IMR-90 (cell line): Measurements from ENCODE around the gene ALDH8A1. TPM values are rescaled to one million over a fixed set of nuclear protein-coding genes. Genes with fewer than 3 reads are reported as not detected.

Experiments used
- ATAC-seq: fragments of 200-7000 bp; cut with Tn5 transposase; 2 replicates; pipeline ENCODE4 v1.9.1; 2020; ENCODE audit warnings: low read depth, mild to moderate bottlenecking, moderate library complexity
- BruUV-seq: library from RNA; stranded (reverse); fragments of 400-500 nt; replicated peaks from 2 replicates; lab custom pipeline; 2021; lab: Mats Ljungman, UMichigan
- CTCF ChIA-PET: fragments of 300-600 bp; formaldehyde crosslinking; extraction: SDS; loops from one replicate; lab custom pipeline; 2021; ENCODE audit warnings: antibody characterized with exemption; lab: Yijun Ruan, JAX
- POLR2A ChIA-PET: fragments of 300-600 bp; sonication (Branson Sonifier 250); formaldehyde crosslinking; loops from one replicate; lab custom pipeline; 2022; ENCODE audit warnings: antibody characterized with exemption; ENCODE audit not compliant: unreplicated experiment; lab: Charles Lee
- DNase-seq: peaks from one replicate; pipeline ENCODE4 v3.0.0; 2013
- H2AFZ ChIP-seq: replicated peaks from 2 replicates; pipeline ENCODE3; 2013; ENCODE audit warnings: low read length, mild to moderate bottlenecking; ENCODE audit not compliant: poor library complexity
- H2AK5ac ChIP-seq: 2 replicates; pipeline ENCODE4 v1.6.1; 2013; ENCODE audit warnings: low read depth, low read length, inconsistent platforms
- H2AK9ac ChIP-seq: replicated peaks from 2 replicates; pipeline ENCODE3; 2013; ENCODE audit warnings: mild to moderate bottlenecking, low read depth, low read length, moderate library complexity; ENCODE audit not compliant: poor library complexity
- H2BK120ac ChIP-seq: 2 replicates; pipeline ENCODE4 v1.6.1; 2013; ENCODE audit warnings: low read depth, low read length, inconsistent platforms
- H2BK15ac ChIP-seq: 3 replicates; pipeline ENCODE4 v1.6.1; 2013; ENCODE audit warnings: low read depth, low read length, inconsistent platforms
- H2BK20ac ChIP-seq: 2 replicates; pipeline ENCODE4 v1.6.1; 2013; ENCODE audit warnings: low read depth, mild to moderate bottlenecking, inconsistent platforms, low read length, moderate library complexity
- H2BK5ac ChIP-seq: 2 replicates; pipeline ENCODE4 v1.6.1; 2013; ENCODE audit warnings: mild to moderate bottlenecking, low read depth, low read length, inconsistent platforms; ENCODE audit not compliant: poor library complexity, severe bottlenecking
- H3K14ac ChIP-seq: replicated peaks from 2 replicates; pipeline ENCODE4 v1.6.1; 2013; ENCODE audit warnings: low read depth, low read length, inconsistent platforms
- H3K18ac ChIP-seq: 2 replicates; pipeline ENCODE4 v1.6.1; 2013; ENCODE audit warnings: low read depth, low read length, control low read depth
- H3K23ac ChIP-seq: 2 replicates; pipeline ENCODE4 v1.6.1; 2013; ENCODE audit warnings: low read depth, low read length, inconsistent platforms
- H3K27ac ChIP-seq: 2 replicates; pipeline ENCODE4 v1.5.1; 2013; ENCODE audit warnings: mild to moderate bottlenecking, control low read depth, low read length; ENCODE audit not compliant: insufficient read depth
- H3K27me3 ChIP-seq: 2 replicates; pipeline ENCODE4 v1.6.1; 2013; ENCODE audit warnings: low read length; ENCODE audit not compliant: control insufficient read depth, insufficient read depth
- H3K36me3 ChIP-seq: 2 replicates; pipeline ENCODE4 v1.6.1; 2013; ENCODE audit warnings: low read length, mixed read lengths; ENCODE audit not compliant: control insufficient read depth, insufficient read depth
- H3K4ac ChIP-seq: 2 replicates; pipeline ENCODE4 v1.6.1; 2013; ENCODE audit warnings: low read depth, low read length, inconsistent platforms
- H3K4me1 ChIP-seq: 2 replicates; pipeline ENCODE4 v1.6.1; 2013; ENCODE audit warnings: low read length, mixed read lengths; ENCODE audit not compliant: control insufficient read depth, insufficient read depth
- H3K4me2 ChIP-seq: 2 replicates; pipeline ENCODE4 v1.6.1; 2013; ENCODE audit warnings: low read depth, mild to moderate bottlenecking, control low read depth, low read length, moderate library complexity
- H3K4me3 ChIP-seq: 2 replicates; pipeline ENCODE4 v1.5.1; 2013; ENCODE audit warnings: low read depth, mild to moderate bottlenecking, control low read depth, low read length, moderate library complexity; ENCODE audit not compliant: insufficient read depth
- H3K56ac ChIP-seq: 2 replicates; pipeline ENCODE4 v1.6.1; 2013; ENCODE audit warnings: low read length, inconsistent platforms; ENCODE audit not compliant: insufficient read depth; ENCODE audit errors: extremely low read depth
- H3K79me1 ChIP-seq, 2 experiments: 2 replicates each; pipeline ENCODE4 v1.6.1; 2013; ENCODE audit warnings: low read length in 2 of 2, inconsistent platforms in 1 of 2, low read depth in 1 of 2
- H3K9ac ChIP-seq: 2 replicates; pipeline ENCODE4 v1.6.1; 2013; ENCODE audit warnings: low read depth, low read length, control low read depth
- H3K9me1 ChIP-seq: 2 replicates; pipeline ENCODE4 v1.6.1; 2013; ENCODE audit warnings: low read length, inconsistent platforms; ENCODE audit not compliant: insufficient read depth
- H3K9me3 ChIP-seq: 2 replicates; pipeline ENCODE4 v1.6.1; 2013; ENCODE audit warnings: low read length; ENCODE audit not compliant: control insufficient read depth, insufficient read depth
- H4K20me1 ChIP-seq: 2 replicates; pipeline ENCODE4 v1.6.1; 2013; ENCODE audit warnings: low read length, inconsistent platforms; ENCODE audit not compliant: insufficient read depth
- H4K5ac ChIP-seq: 2 replicates; pipeline ENCODE4 v1.6.1; 2013; ENCODE audit warnings: mild to moderate bottlenecking, low read depth, low read length, control low read depth
- H4K8ac ChIP-seq, 2 experiments: 2 replicates each; pipeline ENCODE4 v1.6.1; 2013; ENCODE audit warnings: low read depth in 2 of 2, low read length in 2 of 2, control low read depth in 1 of 2, inconsistent platforms in 1 of 2
- H4K91ac ChIP-seq: 2 replicates; pipeline ENCODE4 v1.6.1; 2013; ENCODE audit warnings: low read depth, low read length, inconsistent platforms; ENCODE audit not compliant: insufficient read depth
- CEBPB ChIP-seq: IDR thresholded peaks from 2 replicates; pipeline ENCODE4 v1.6.1; 2012; ENCODE audit warnings: low read depth, low read length, improper control_type of control experiment
- MAFK ChIP-seq: IDR thresholded peaks from 2 replicates; pipeline ENCODE4 v1.6.1; 2012; ENCODE audit warnings: low read depth, low read length, improper control_type of control experiment
- NFE2L2 ChIP-seq: fragments of 150-350 bp; IDR thresholded peaks from 2 replicates; pipeline ENCODE4 v1.6.1; 2016; ENCODE audit warnings: low read depth, mild to moderate bottlenecking, low read length
- WGBS, 2 experiments: methylation state at CpG; one replicate each; pipeline versions ENCODE4 v1.1.5 to v1.1.7; 2013; ENCODE audit warnings: missing lambda C conversion rate in 2 of 2; ENCODE audit not compliant: insufficient read length in 1 of 2; ENCODE audit errors: extremely low coverage in 2 of 2; 5-methylcytosine and 5-hydroxymethylcytosine counted together
- dilution Hi-C: fragments of 300-500 bp; cut with HindIII; formaldehyde crosslinking; loops from one replicate; pipeline ENCODE4 v1.14.3; 2018; ENCODE audit warnings: low sequenced_read_pairs; ENCODE audit not compliant: unreplicated experiment
- in situ Hi-C: fragments of 300-500 bp; cut with MboI; formaldehyde crosslinking; loops from 3 replicates; pipeline ENCODE4 v1.14.3; 2019; ENCODE audit warnings: low sequenced_read_pairs, inconsistent platforms, mixed read lengths
- intact Hi-C: fragments of 100-400 bp; cut with micrococcal nuclease; formaldehyde crosslinking; loops from 2 replicates; pipeline ENCODE4 v1.10.0; 2022
- polyA plus RNA-seq, 3 experiments: library from polyadenylated mRNA; depleted of rRNA; stranded (reverse); fragments of >200 nt; gene quantifications; 2 replicates each; pipeline ENCODE4 v1.2.3, GENCODE V29; 2012; ENCODE audit warnings: low replicate concordance in 1 of 3
- total RNA-seq: library from RNA; depleted of rRNA; stranded (reverse); fragments of >200 nt; gene quantifications from 2 replicates; pipeline ENCODE4 v1.2.3, GENCODE V29; 2012

ALDH8A1 gene
- total and polyA plus RNA-seq, 2 of the 4 experiments (the other 2 are of a cell fraction) = under 0.01 to 0.15 TPM

DNA sequence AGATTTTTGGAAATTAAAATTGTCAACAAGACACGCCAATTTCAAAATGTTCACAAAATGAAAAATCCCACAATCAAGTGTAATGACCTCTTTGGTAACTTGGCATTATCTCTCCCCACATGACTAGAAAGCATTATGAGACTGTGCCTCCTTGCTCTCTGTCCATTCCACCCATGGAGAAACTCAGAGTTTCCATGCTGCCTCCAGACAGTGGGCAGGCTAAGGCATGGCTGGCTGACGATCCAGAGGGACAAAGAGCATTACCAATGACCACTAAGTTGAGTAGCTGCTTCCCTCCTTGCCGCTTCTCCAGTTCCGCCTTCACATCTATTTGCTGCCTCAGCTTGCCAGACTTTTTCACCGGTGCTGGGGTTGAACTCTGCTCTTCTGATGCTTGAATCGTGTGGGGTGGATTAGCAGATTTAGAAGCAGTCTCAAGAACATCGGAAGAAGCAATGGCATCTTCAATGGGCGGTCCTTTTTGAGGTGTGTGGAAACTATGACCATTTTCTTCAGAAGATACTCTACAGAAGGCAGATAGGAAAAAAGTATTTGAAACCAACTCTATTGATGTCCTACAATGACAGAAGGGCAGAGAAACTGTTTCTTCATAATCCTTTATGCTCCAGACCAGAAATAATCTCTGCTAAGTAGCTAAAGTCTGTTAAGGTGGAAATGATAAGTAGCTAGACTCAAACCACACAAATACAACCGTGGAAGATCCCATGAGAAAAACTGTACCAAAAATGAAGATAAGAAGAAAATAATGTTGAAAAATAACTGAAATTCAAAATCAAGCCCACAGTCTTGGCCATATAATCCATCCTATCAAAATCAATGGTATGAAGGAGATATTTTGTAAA is 47.5 kb upstream of the ALDH8A1 start (continued):
- no peak for TF ChIP-seq MAFK

DNA sequence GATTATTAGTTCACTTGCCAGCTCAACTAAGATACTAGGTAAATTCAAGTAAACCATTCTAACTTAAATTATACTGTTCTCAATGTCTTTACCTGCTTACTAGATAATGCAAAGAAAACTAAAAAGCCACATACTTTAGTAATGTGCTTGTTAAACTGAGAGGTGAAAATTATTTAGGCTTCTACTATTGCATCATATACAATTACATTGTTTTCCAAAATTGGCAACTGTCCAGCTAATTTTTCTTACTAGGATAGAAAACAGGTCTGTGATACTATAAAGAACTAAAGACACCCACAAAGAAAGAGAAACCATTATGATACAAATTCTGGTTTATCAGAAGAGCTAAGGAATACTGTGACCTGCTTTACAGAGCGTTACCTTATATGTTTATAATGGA is 45.6 kb upstream of the ALDH8A1 start:
- ATAC-seq (no peak), DNase-seq (no peak)
- no peaks in the 10 kb centered on the region for H4K20me1 ChIP-seq
- TF ChIP-seq NFE2L2 (no peak), CEBPB (peak; percentile 77)
- ChIA-PET POLR2A (no interaction called here), CTCF (no interaction called here)
- in situ Hi-C loops = no loop called here
- peaks cover 12% of the 10 kb centered on the region for H3K36me3 ChIP-seq
- H3K79me1 ChIP-seq = peaks cover 0 to 7% of the 10 kb centered on the region in 2 experiments; a peak in 1 of 4 replicates
- no peak overlapping the region for H3K23ac ChIP-seq
- H3K4me2 ChIP-seq = no peak overlapping the region
- no peak overlapping the region for H2AFZ ChIP-seq
- no CpG with 5 or more reads among the region's 1 CpG for WGBS, 2 experiments
- H4K8ac ChIP-seq = no peak overlapping the region
- no peak overlapping the region for H2AK9ac ChIP-seq
- H3K18ac ChIP-seq = no peak overlapping the region
- BruUV-seq = no TSS peak
- no peak overlapping the region for H3K4me3 ChIP-seq
- H3K9me3 ChIP-seq = no peaks in the 10 kb centered on the region
- intact Hi-C loops = no loop called here
- peaks cover 4% of the 10 kb centered on the region; the same call in 1 of the 2 replicates for H3K9me1 ChIP-seq
- H2BK5ac ChIP-seq = no peak overlapping the region
- no peak overlapping the region for H3K27ac ChIP-seq
- no peaks in the 10 kb centered on the region for H3K27me3 ChIP-seq
- H3K9ac ChIP-seq = no peak overlapping the region
- no peak overlapping the region for H4K91ac ChIP-seq
- H3K4me1 ChIP-seq = no peaks in the 10 kb centered on the region
- H3K4ac ChIP-seq = no peak overlapping the region
- H2AK5ac ChIP-seq = no peak overlapping the region
- H2BK15ac ChIP-seq = no peak overlapping the region
- no peak overlapping the region for H2BK120ac ChIP-seq
- no peak overlapping the region for H2BK20ac ChIP-seq
- dilution Hi-C loops = no loop called here
- no peak overlapping the region for H3K14ac ChIP-seq
- no peak overlapping the region for H3K56ac ChIP-seq
- H4K5ac ChIP-seq = no peak overlapping the region
